Prostate gland (tissue), 2 donors: ENCODE measurements around the gene DBN1. TPM values are rescaled to one million over a fixed set of nuclear protein-coding genes. Genes with fewer than 3 reads are reported as not detected.
A peak's percentile ranks its signal among the peaks of the same experiment; 100 is the strongest.

Source experiments
- DNase-seq: peaks from one replicate; pipeline ENCODE4 v3.0.0-alpha.2; 2019; ENCODE audit warnings: low spot score
- H3K27ac ChIP-seq, 2 donors: fragments of 200-600 bp; sonication (generic); 2 replicates each; pipeline ENCODE4 v1.5.1; 2017 to 2019
- H3K27me3 ChIP-seq: fragments of 200-600 bp; sonication (generic); replicated peaks from 2 replicates; pipeline ENCODE4 v1.5.1; 2019; ENCODE audit not compliant: insufficient read depth
- H3K36me3 ChIP-seq, 2 donors: fragments of 200-600 bp; sonication (generic); 1 replicate in 1 of 2; 2 replicates in 1 of 2; pipeline versions ENCODE4 v1.5.1 to v1.8.1; 2017 to 2019
- H3K4me1 ChIP-seq: fragments of 200-600 bp; sonication (generic); replicated peaks from 2 replicates; pipeline ENCODE4 v1.5.1; 2019
- H3K4me3 ChIP-seq, 2 donors: fragments of 200-600 bp; sonication (generic); 2 replicates each; pipeline ENCODE4 v1.5.1; 2017 to 2019
- H3K9me3 ChIP-seq: fragments of 200-600 bp; sonication (generic); 2 replicates; pipeline ENCODE4 v1.5.1; 2017
- POLR2A ChIP-seq: fragments of 450-650 bp; IDR thresholded peaks from one replicate; pipeline ENCODE4 v1.6.1; 2016; ENCODE audit warnings: antibody characterized with exemption, mild to moderate bottlenecking
- POLR2AphosphoS5 ChIP-seq: sonication (generic); formaldehyde crosslinking; IDR thresholded peaks from one replicate; pipeline ENCODE4 v1.6.1; 2017; ENCODE audit warnings: antibody characterized with exemption
- WGBS: methylation state at CpG from one replicate; pipeline ENCODE4 v1.1.5; 2018; 5-methylcytosine and 5-hydroxymethylcytosine counted together
- intact Hi-C: fragments of 100-400 bp; cut with DNase I; formaldehyde crosslinking; loops from one replicate; pipeline ENCODE4 v1.14.2; 2022
- total RNA-seq, 2 donors: library from RNA; depleted of rRNA; stranded (reverse); fragments of >200 nt; gene quantifications; one replicate each; pipeline ENCODE4 v1.1.0, GENCODE V29; 2016
- TF ChIP-seq, protein P1 (sequence below), 4 experiments: fragments of 200-600 bp in 2 of 4; fragments of 450-650 bp in 2 of 4; sonication (generic) in 2 of 4; IDR thresholded peaks; 1 replicate in 3 of 4; 2 replicates in 1 of 4; pipeline ENCODE4 v1.5.1; 2016 to 2019; ENCODE audit warnings: antibody characterized with exemption in 4 of 4, mild to moderate bottlenecking in 2 of 4, moderate library complexity in 2 of 4

Gene DBN1
- total RNA-seq, 2 donors from 2014 or later, result 33.1 to 65.1 TPM

- TF ChIP-seq POLR2A (no peak), POLR2AphosphoS5 (no peak)
- TF ChIP-seq, protein P1, sequence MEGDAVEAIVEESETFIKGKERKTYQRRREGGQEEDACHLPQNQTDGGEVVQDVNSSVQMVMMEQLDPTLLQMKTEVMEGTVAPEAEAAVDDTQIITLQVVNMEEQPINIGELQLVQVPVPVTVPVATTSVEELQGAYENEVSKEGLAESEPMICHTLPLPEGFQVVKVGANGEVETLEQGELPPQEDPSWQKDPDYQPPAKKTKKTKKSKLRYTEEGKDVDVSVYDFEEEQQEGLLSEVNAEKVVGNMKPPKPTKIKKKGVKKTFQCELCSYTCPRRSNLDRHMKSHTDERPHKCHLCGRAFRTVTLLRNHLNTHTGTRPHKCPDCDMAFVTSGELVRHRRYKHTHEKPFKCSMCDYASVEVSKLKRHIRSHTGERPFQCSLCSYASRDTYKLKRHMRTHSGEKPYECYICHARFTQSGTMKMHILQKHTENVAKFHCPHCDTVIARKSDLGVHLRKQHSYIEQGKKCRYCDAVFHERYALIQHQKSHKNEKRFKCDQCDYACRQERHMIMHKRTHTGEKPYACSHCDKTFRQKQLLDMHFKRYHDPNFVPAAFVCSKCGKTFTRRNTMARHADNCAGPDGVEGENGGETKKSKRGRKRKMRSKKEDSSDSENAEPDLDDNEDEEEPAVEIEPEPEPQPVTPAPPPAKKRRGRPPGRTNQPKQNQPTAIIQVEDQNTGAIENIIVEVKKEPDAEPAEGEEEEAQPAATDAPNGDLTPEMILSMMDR (IDR thresholded peaks at IDR 0.05), result no peak
- Histone ChIP-seq H3K4me3 (no peak overlapping the region), H3K4me1 (peaks cover 4% of the 10 kb centered on the region), H3K9me3 (no peaks in the 10 kb centered on the region), H3K27me3 (no peaks in the 10 kb centered on the region), H3K27ac (peak overlapping the region in 1 of 2 donors; percentile 86), H3K36me3 (peaks cover 0 to 4% of the 10 kb centered on the region in 2 donors)
- intact Hi-C loops, result no loop called here
- WGBS, result 81% methylated on average over 7 of the region's 7 CpGs
- DNase-seq, result no peak
These were observed 19.4 kb upstream of the DBN1 start for GRCh38 chr5:177492841-177493240.

GRCh38 chr5:177491983-177492746 is 18.7 kb upstream of the DBN1 start:
- intact Hi-C loops, result no loop called here
- Histone ChIP-seq H3K4me1 (peaks cover 4% of the 10 kb centered on the region), H3K27me3 (no peaks in the 10 kb centered on the region), H3K27ac (peak overlapping the region in 1 of 2 donors; percentile 86), H3K4me3 (no peak overlapping the region), H3K9me3 (no peaks in the 10 kb centered on the region), H3K36me3 (peaks cover 0 to 5% of the 10 kb centered on the region in 2 donors)
- no peak for TF ChIP-seq POLR2A
- TF ChIP-seq, protein P1 (IDR thresholded peaks at IDR 0.05), result no peak
- TF ChIP-seq POLR2AphosphoS5, result no peak
- no peak for DNase-seq
- WGBS, result 87% methylated on average over 49 of the region's 54 CpGs

DNA sequence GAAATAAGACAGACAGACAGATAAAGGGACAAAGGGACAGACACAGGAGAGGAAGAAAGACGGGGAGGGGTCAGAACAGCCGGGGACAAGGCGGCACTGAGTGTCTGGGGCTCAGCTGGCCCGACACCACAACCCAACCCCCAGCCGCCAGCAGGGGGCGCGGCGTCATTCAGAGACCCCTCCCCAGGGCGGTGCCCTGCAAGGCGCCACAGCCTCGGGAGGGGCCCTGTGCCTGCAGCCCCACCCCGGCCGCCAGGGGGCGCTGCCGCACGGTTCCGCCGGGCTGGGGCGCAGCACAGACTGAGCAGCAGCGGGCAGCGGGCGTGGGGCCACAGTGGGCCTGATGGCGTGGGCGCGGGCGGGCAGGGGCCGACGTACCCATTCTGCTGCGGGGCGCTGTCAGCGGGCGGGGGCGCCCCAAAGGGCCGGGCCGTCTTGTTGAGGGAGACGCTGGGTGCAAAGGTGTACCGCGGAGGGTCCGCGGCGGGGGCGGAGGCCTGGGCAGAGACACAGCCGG is 18.1 kb upstream of the DBN1 start:
- Histone ChIP-seq H3K9me3 (no peaks in the 10 kb centered on the region), H3K27ac (peak overlapping the region in 1 of 2 donors; percentile 86), H3K36me3 (peaks cover 0 to 5% of the 10 kb centered on the region in 2 donors), H3K4me3 (no peak overlapping the region), H3K27me3 (no peaks in the 10 kb centered on the region), H3K4me1 (peaks cover 3% of the 10 kb centered on the region)
- TF ChIP-seq POLR2A, result no peak
- TF ChIP-seq, protein P1 (IDR thresholded peaks at IDR 0.05), result peak in 3 of 4 experiments; percentile 45 to 61 (median 53)
- no peak for TF ChIP-seq POLR2AphosphoS5
- DNase-seq, result no peak
- WGBS, result 67% methylated on average over 43 of the region's 43 CpGs
- intact Hi-C loops, result no loop called here

- intact Hi-C loops, result no loop called here
- 76% methylated on average over 16 of the region's 16 CpGs for WGBS
- H3K27ac ChIP-seq, result peak overlapping the region in 1 of 2 donors; percentile 86
- H3K9me3 ChIP-seq, result no peaks in the 10 kb centered on the region
- H3K36me3 ChIP-seq, result peaks cover 0 to 5% of the 10 kb centered on the region in 2 donors
- no peaks in the 10 kb centered on the region for H3K27me3 ChIP-seq
- no peaks in the 10 kb centered on the region for H3K4me1 ChIP-seq
- no peak for TF ChIP-seq POLR2A
- TF ChIP-seq POLR2AphosphoS5, result no peak
- TF ChIP-seq, protein P1 (IDR thresholded peaks at IDR 0.05), result no peak
- no peak overlapping the region for H3K4me3 ChIP-seq
- DNase-seq, result no peak
These were observed 17.6 kb upstream of the DBN1 start for GRCh38 chr5:177490992-177491391.
